ENCODE measurements around the gene PMIS2.

The PMIS2 gene

GRCh38 chr19:35555301-35556005, 30.5 kb upstream of the PMIS2 start:
- H3K27ac ChIP-seq: no peak overlapping the region
- peak; percentile 18; the same call in 1 of the 2 replicates for TF ChIP-seq CTCF (conservative IDR thresholded peaks at IDR 0.05; ENCODE audit: low read depth)
- no peak for DNase-seq (ENCODE audit: low spot score)
- POLR2A ChIA-PET (ENCODE audit: low non-redundant PET): no interaction called here
- CTCF ChIA-PET: interaction anchor here (0.6 to 0.9 kb wide), 3 partner anchors 12 to 314 kb away, joined by 3 to 4 read pairs (median 4); no protein-coding TSS in a partner anchor

DNA sequence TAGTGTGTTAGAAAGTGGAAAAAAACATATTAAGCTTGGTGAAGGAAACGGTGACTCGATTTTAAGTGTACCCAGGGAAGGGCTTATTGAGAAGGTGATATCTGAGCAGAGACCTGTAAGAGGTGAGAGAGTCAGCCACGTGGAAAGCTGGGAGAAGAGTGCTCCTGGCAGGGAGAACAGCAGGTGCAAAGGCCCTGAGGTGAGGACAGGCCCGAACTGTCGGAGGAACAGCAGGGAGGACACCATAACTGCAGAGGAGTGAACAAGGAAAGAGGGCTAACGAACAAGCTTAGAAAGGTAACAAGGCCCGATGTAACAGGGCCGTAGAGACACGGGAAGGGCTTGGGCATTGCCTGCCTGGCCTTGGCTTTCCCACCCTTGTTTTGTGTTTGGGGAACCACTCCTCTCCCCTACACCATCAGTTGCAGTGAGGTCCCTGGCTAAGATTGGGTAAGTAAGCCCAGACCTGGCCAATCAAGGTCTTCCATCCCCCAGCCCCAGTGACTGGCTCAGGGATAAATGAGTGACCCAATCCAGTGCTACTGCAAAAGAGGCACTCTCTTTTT, 29.9 kb upstream of the PMIS2 start:
- ChIA-PET CTCF (interaction anchor here (0.6 to 0.9 kb wide), 3 partner anchors 8 to 313 kb away, joined by 3 to 4 read pairs (median 3); no protein-coding TSS in a partner anchor), POLR2A (ENCODE audit: low non-redundant PET) (interaction anchor here (0.7 kb wide), 1 partner anchor 24 kb away, joined by 3 read pairs; no protein-coding TSS in a partner anchor)
- H3K27ac ChIP-seq: no peak overlapping the region
- no peak for DNase-seq (ENCODE audit: low spot score)
- no peak for TF ChIP-seq CTCF (conservative IDR thresholded peaks at IDR 0.05; ENCODE audit: low read depth)

DNA sequence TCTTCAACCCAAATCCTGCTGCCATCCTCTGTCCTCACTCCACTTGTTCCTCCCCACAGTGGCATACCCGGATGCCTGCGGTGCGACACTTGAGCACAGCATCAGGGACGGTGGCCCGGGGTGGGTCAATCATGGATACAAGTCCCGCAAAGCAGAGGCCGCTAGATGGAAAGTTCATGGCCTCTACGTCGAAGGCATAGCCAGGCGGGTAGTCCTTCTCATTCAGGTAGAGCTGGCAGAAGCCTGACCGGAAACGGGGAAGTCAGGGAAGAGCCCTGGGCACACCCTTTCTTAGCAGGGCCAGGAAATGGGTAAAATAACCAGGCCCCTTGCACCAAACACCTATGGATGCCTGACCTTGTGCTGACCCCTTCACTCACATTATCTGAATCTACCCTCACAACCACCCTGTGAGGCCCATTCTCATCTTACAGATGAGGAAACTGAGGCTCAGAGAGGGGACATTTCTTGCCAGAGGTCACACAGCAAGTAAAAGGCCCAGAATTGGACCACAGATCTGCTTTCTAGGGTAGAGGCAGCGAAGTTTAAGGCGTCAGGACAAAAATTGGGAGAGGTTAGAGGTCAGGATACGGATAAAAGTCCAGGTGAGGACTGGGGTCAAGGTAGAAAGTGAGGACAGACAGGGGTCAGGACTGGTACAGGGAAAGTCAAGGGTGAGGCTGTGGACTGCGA, 29.0 kb upstream of the PMIS2 start:
- H3K27ac ChIP-seq: no peak overlapping the region
- ChIA-PET POLR2A (ENCODE audit: low non-redundant PET) (interaction anchor here (0.7 kb wide), 1 partner anchor 25 kb away, joined by 3 read pairs; no protein-coding TSS in a partner anchor), CTCF (interaction anchor here (0.7 to 1.4 kb wide), 3 partner anchors 8 to 10 kb away, joined by 3 to 4 read pairs (median 4); no protein-coding TSS in a partner anchor)
- no peak for TF ChIP-seq CTCF (conservative IDR thresholded peaks at IDR 0.05; ENCODE audit: low read depth)
- DNase-seq (ENCODE audit: low spot score): no peak

DNA sequence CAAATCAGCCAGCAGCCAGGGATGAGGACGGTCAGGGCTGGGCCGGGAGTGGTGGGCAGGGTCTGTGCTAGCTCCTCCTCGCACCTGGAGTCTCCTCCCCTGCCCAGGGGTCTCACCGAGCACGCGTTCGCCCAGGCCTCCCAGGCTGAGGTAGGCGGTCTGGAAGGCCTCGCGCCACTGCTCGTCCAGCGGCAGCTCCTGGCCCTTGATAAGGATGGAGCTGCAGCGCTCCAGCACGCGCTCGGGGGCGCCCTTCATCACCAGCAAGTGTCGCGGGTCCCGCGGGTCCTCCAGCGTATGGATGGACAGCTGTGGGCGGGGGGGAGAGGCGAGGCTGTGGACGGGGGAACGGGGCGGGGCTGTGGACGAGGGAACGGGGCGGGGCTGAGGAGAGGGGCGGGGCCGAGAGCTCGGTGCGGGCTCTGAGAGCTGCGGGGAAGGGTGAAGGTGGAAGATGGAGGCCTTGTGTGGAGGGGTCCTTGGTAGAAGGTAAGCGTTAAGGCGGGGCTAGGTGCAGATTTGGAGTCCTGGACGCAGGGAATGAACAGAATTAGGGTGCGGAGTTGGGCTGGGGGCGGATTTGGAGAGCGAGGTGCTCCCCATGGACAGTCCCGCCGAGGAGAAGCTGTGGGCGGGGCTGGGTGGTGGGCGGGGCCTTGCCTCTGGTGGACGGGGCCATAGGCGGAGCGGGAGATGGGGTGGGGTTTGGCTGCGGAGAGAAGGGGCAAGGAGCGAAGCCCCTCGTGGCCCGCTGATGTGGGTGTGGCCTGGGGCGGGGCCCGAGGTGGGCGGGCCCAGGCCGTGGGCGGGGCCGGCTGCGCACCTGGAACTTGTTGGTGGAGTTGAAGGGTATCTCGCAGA, 28.2 kb upstream of the PMIS2 start:
- TF ChIP-seq CTCF (conservative IDR thresholded peaks at IDR 0.05; ENCODE audit: low read depth): no peak
- H3K27ac ChIP-seq: no peak overlapping the region
- ChIA-PET POLR2A (ENCODE audit: low non-redundant PET) (no interaction called here), CTCF (interaction anchor here (1.4 kb wide), 1 partner anchor 9 kb away, joined by 4 read pairs; no protein-coding TSS in a partner anchor)
- DNase-seq (ENCODE audit: low spot score): peak; percentile 40

DNA sequence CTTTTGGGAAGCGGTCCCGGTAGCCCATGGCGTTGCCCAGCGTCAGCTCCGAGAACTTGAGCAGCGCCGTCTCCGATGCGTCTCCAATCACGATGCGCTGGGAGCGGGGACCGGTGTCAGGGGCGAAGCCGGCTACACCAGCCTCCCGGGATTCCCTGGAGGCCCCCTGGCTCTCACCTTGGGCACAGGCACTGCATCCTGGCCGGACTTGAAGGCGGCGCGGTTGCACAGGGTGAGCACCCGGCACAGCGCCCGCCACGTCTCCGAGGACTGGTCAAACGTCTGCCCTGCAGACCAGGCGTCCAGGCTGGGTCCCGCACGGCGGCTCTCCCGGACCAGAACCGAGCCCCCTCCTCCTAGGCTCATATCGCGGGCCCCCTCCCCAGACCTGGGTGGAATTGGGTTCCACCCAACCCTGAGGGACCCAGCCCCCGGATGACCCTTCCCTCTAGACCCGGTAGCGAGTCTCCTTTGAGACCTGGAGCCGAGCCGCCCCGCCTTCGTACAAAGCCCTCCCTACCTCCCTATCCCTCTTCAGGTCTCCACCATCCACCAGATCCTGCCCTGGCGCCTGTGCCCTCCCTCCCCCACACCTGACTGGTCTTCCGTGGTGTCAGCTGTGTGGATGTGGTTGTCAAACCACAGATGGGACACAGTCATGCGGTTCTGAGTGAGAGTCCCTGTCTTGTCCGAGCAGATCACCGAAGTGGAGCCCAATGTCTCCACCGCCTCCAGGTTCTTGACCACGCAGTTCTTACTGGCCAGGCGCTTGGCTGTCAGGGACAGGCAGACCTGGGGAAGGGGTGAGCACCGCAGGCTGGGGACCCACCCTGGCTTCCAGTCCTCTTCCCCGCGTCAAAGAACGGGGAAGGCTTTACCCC, 27.3 kb upstream of the PMIS2 start:
- DNase-seq (ENCODE audit: low spot score): no peak
- TF ChIP-seq CTCF (conservative IDR thresholded peaks at IDR 0.05; ENCODE audit: low read depth): no peak
- H3K27ac ChIP-seq: no peak overlapping the region
- CTCF ChIA-PET: interaction anchor here (1.4 kb wide), 1 partner anchor 10 kb away, joined by 4 read pairs; no protein-coding TSS in a partner anchor
- POLR2A ChIA-PET (ENCODE audit: low non-redundant PET): no interaction called here

Measured in RWPE1 (cell line).